Keratinocyte (primary cell): ENCODE data around the gene TKFC. TPM values are rescaled to one million over a fixed set of nuclear protein-coding genes. Genes with fewer than 3 reads are reported as not detected.

Source experiments
- DNase-seq: peaks from one replicate; pipeline ENCODE4 v3.0.0-alpha.2; 2011; ENCODE audit warnings: low read depth, missing footprints, low spot score
- FAIRE-seq: peaks from 2 replicates; lab custom pipeline; 2011; peaks lifted over from hg19 to GRCh38; lab: Jason Lieb, UNC
- H2AFZ ChIP-seq: 2 replicates; pipeline ENCODE4 v1.6.0; 2012; ENCODE audit warnings: low read length, control low read depth, inconsistent platforms; ENCODE audit not compliant: control insufficient read depth
- H3K27ac ChIP-seq: 2 replicates; pipeline ENCODE4 v1.5.1; 2011; ENCODE audit warnings: low read length; ENCODE audit not compliant: control insufficient read depth, insufficient read depth
- H3K27me3 ChIP-seq: 3 replicates; pipeline ENCODE4 v1.6.0; 2011; ENCODE audit warnings: low read length; ENCODE audit not compliant: control insufficient read depth, insufficient read depth; ENCODE audit errors: extremely low read depth
- H3K36me3 ChIP-seq, 2 experiments: 2 replicates in 1 of 2; 3 replicates in 1 of 2; pipeline ENCODE4 v1.5.1; 2011; ENCODE audit warnings: low read length in 2 of 2, mild to moderate bottlenecking in 1 of 2; ENCODE audit not compliant: control insufficient read depth in 2 of 2, insufficient read depth in 2 of 2; ENCODE audit errors: extremely low read depth in 1 of 2
- H3K4me1 ChIP-seq: 3 replicates; pipeline ENCODE4 v1.5.1; 2011; ENCODE audit warnings: low read length; ENCODE audit not compliant: control insufficient read depth, insufficient read depth; ENCODE audit errors: extremely low read depth
- H3K4me2 ChIP-seq: 3 replicates; pipeline ENCODE4 v1.6.0; 2011; ENCODE audit warnings: low read depth, low read length; ENCODE audit not compliant: control insufficient read depth, insufficient read depth; ENCODE audit errors: extremely low read depth
- H3K4me3 ChIP-seq, 3 experiments: fragments of 200-600 bp in 1 of 3; sonication (generic) in 1 of 3; 2 replicates in 2 of 3; 3 replicates in 1 of 3; pipeline ENCODE4 v1.5.1; 2011 to 2016; ENCODE audit warnings: low read length in 3 of 3, mild to moderate bottlenecking in 3 of 3, control low read depth in 2 of 3, inconsistent platforms in 1 of 3, low read depth in 1 of 3, mixed read lengths in 1 of 3, mixed run types in 1 of 3, moderate library complexity in 1 of 3; ENCODE audit not compliant: control insufficient read depth in 2 of 3, insufficient read depth in 2 of 3; ENCODE audit errors: extremely low read depth in 1 of 3
- H3K79me2 ChIP-seq: 2 replicates; pipeline ENCODE4 v1.6.0; 2012; ENCODE audit warnings: low read length; ENCODE audit not compliant: control insufficient read depth, insufficient read depth
- H3K9ac ChIP-seq: 3 replicates; pipeline ENCODE4 v1.6.0; 2011; ENCODE audit warnings: low read length; ENCODE audit not compliant: control insufficient read depth, insufficient read depth; ENCODE audit errors: extremely low read depth
- H3K9me1 ChIP-seq: 3 replicates; pipeline ENCODE4 v1.6.0; 2011; ENCODE audit warnings: low read length; ENCODE audit not compliant: control insufficient read depth, insufficient read depth; ENCODE audit errors: extremely low read depth
- H3K9me3 ChIP-seq: 2 replicates; pipeline ENCODE4 v1.5.1; 2012; ENCODE audit warnings: low read depth, low read length; ENCODE audit not compliant: control insufficient read depth
- H4K20me1 ChIP-seq: 3 replicates; pipeline ENCODE4 v1.6.0; 2011; ENCODE audit warnings: low read length; ENCODE audit not compliant: control insufficient read depth, insufficient read depth; ENCODE audit errors: extremely low read depth
- EZH2 ChIP-seq: IDR thresholded peaks from one replicate; pipeline ENCODE4 v1.6.1; 2012; ENCODE audit warnings: inconsistent platforms, mild to moderate bottlenecking, low read length, moderate library complexity
- dilution Hi-C: fragments of 300-500 bp; cut with MboI; formaldehyde crosslinking; loops from one replicate; pipeline ENCODE4 v1.7.0; 2020; ENCODE audit warnings: low sequenced_read_pairs; ENCODE audit not compliant: extremely low pct_ligation_motif_present
- polyA plus RNA-seq, 5 experiments: library from polyadenylated mRNA; depleted of rRNA in 3 of 5; stranded (reverse) in 3 of 5; stranded (forward) in 1 of 5; unstranded in 1 of 5; fragments of >200 nt; gene quantifications; 1 replicate in 1 of 5; 2 replicates in 3 of 5; 3 replicates in 1 of 5; pipeline versions ENCODE4 v1.2.1 to v1.2.3, GENCODE V29; 2011 to 2012; ENCODE audit warnings: missing spikeins in 2 of 5, low read depth in 1 of 5, low replicate concordance in 1 of 5
- TF ChIP-seq, protein P1 (sequence below), 3 experiments: IDR thresholded peaks in 1 of 3; conservative IDR thresholded peaks in 1 of 3; optimal IDR thresholded peaks in 1 of 3; 2 replicates in 2 of 3; 3 replicates in 1 of 3; pipeline versions ENCODE3 to v1.5.1; 2011; ENCODE audit warnings: low read length in 3 of 3, mild to moderate bottlenecking in 3 of 3, moderate library complexity in 2 of 3, control low read depth in 1 of 3, inconsistent platforms in 1 of 3; ENCODE audit not compliant: insufficient read depth in 2 of 3; ENCODE audit errors: extremely low read depth in 1 of 3

TKFC gene
- polyA plus RNA-seq, 1 donor (not counting 4 experiments of a cell fraction or from before 2014, with no cell fraction given), result 15.4 TPM

- H3K27ac ChIP-seq, result no peak overlapping the region
- peaks cover 7 to 10% of the 10 kb centered on the region in 2 experiments for H3K36me3 ChIP-seq
- no peaks in the 10 kb centered on the region for H3K79me2 ChIP-seq
- DNase-seq (no peak), FAIRE-seq (no peak)
- no peaks in the 10 kb centered on the region for H4K20me1 ChIP-seq
- TF ChIP-seq, protein P1, sequence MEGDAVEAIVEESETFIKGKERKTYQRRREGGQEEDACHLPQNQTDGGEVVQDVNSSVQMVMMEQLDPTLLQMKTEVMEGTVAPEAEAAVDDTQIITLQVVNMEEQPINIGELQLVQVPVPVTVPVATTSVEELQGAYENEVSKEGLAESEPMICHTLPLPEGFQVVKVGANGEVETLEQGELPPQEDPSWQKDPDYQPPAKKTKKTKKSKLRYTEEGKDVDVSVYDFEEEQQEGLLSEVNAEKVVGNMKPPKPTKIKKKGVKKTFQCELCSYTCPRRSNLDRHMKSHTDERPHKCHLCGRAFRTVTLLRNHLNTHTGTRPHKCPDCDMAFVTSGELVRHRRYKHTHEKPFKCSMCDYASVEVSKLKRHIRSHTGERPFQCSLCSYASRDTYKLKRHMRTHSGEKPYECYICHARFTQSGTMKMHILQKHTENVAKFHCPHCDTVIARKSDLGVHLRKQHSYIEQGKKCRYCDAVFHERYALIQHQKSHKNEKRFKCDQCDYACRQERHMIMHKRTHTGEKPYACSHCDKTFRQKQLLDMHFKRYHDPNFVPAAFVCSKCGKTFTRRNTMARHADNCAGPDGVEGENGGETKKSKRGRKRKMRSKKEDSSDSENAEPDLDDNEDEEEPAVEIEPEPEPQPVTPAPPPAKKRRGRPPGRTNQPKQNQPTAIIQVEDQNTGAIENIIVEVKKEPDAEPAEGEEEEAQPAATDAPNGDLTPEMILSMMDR (optimal IDR thresholded peaks at IDR 0.05 in 1 of 3, IDR thresholded peaks at IDR 0.05 in 1 of 3, conservative IDR thresholded peaks at IDR 0.05 in 1 of 3; ENCODE audit: extremely low read depth in 1 of 3, insufficient read depth in 2 of 3, low read length in 3 of 3), result no peak
- TF ChIP-seq EZH2, result no peak
- no peaks in the 10 kb centered on the region for H3K9me1 ChIP-seq
- dilution Hi-C loops, result no loop called here
- peaks cover 4% of the 10 kb centered on the region for H3K4me1 ChIP-seq
- no peaks in the 10 kb centered on the region for H3K9me3 ChIP-seq
- no peak overlapping the region for H2AFZ ChIP-seq
- no peaks in the 10 kb centered on the region for H3K27me3 ChIP-seq
- H3K4me3 ChIP-seq, result no peak overlapping the region
- H3K9ac ChIP-seq, result no peak overlapping the region
- H3K4me2 ChIP-seq, result no peak overlapping the region
These were observed 6.5 kb downstream of the TKFC start for GRCh38 chr11:61339490-61339878.

- Histone ChIP-seq H2AFZ (no peak overlapping the region), H3K4me1 (no peaks in the 10 kb centered on the region), H3K4me2 (no peak overlapping the region), H3K27ac (no peak overlapping the region), H3K9me3 (no peaks in the 10 kb centered on the region), H3K4me3 (no peak overlapping the region), H3K79me2 (no peaks in the 10 kb centered on the region), H3K27me3 (no peaks in the 10 kb centered on the region), H3K36me3 (peaks cover 7 to 10% of the 10 kb centered on the region in 2 experiments), H4K20me1 (no peaks in the 10 kb centered on the region), H3K9me1 (no peaks in the 10 kb centered on the region), H3K9ac (no peak overlapping the region)
- DNase-seq, result no peak
- TF ChIP-seq, protein P1 (optimal IDR thresholded peaks at IDR 0.05 in 1 of 3, IDR thresholded peaks at IDR 0.05 in 1 of 3, conservative IDR thresholded peaks at IDR 0.05 in 1 of 3; ENCODE audit: extremely low read depth in 1 of 3, insufficient read depth in 2 of 3, low read length in 3 of 3), result no peak
- no peak for TF ChIP-seq EZH2
- no peak for FAIRE-seq
- dilution Hi-C loops, result no loop called here
These were observed 8.0 kb downstream of the TKFC start for GRCh38 chr11:61340979-61341378.
